VCaP (cell line): ENCODE measurements around the gene C15orf62.
A peak's percentile ranks its signal among the peaks of the same experiment; 100 is the strongest.

Experiments used
- H3K27ac ChIP-seq: fragments of 450-650 bp; 2 replicates; pipeline ENCODE4 v1.5.1; 2017
- CTCF ChIP-seq: fragments of 450-650 bp; conservative IDR thresholded peaks from 2 replicates; pipeline ENCODE4 v1.5.1; 2017; ENCODE audit warnings: mild to moderate bottlenecking, moderate library complexity

Gene C15orf62

GRCh38 chr15:40769274-40770146 lies at the start of gene C15orf62:
Gene C15orf62 (plus strand): TSS chr15:40769980. CDS start chr15:40770496, 516 bp downstream.
- H3K27ac ChIP-seq = no peak within 1 kb of the TSS; the same call in 1 of the 2 replicates
- no peak for TF ChIP-seq CTCF

- H3K27ac ChIP-seq = no peak overlapping the region
- no peak for TF ChIP-seq CTCF
Observed at GRCh38 chr15:40721701-40722100, 48.1 kb upstream of the C15orf62 start.

GRCh38 chr15:40722354-40722753 lies 47.4 kb upstream of the C15orf62 start:
- no peak for TF ChIP-seq CTCF
- no peak overlapping the region for H3K27ac ChIP-seq

GRCh38 chr15:40722934-40723333 lies 46.8 kb upstream of the C15orf62 start:
- TF ChIP-seq CTCF = no peak
- no peak overlapping the region for H3K27ac ChIP-seq

- H3K27ac ChIP-seq = no peak overlapping the region
- TF ChIP-seq CTCF = no peak
Observed at GRCh38 chr15:40723919-40724318, 45.9 kb upstream of the C15orf62 start.

- no peak for TF ChIP-seq CTCF
Observed at GRCh38 chr15:40731034-40731433, 38.7 kb upstream of the C15orf62 start.

GRCh38 chr15:40736575-40736974 lies 33.2 kb upstream of the C15orf62 start:
- no peak for TF ChIP-seq CTCF
- peak overlapping the region; percentile 72 for H3K27ac ChIP-seq

More at GRCh38 chr15:40731034-40731433, 38.7 kb upstream of the C15orf62 start:
- H3K27ac ChIP-seq = no peak overlapping the region
